Muscle of arm (tissue), 12 donors: ENCODE measurements around the gene TLE7. TPM values are rescaled to one million over a fixed set of nuclear protein-coding genes. Genes with fewer than 3 reads are reported as not detected.

Experiments
- DNase-seq: peaks from one replicate; pipeline ENCODE4 v3.0.0-alpha.2; 2013
- polyA plus RNA-seq, 12 donors: library from polyadenylated mRNA; unstranded; fragments of 120-200 nt; gene quantifications; one replicate each; pipeline ENCODE4 v1.2.1, GENCODE V29; 2013; ENCODE audit not compliant: insufficient read length in 12 of 12

Gene TLE7
- polyA plus RNA-seq, 12 donors, result not detected

GRCh38 chr16:71449020-71449419 lies 7.2 kb upstream of the TLE7 start:
- no peak for DNase-seq

GRCh38 chr16:71448274-71448866 lies 6.5 kb upstream of the TLE7 start:
- no peak for DNase-seq

- peak; percentile 1 for DNase-seq
Measured at GRCh38 chr16:71443714-71444113, 1.9 kb upstream of the TLE7 start.

- DNase-seq, result no peak
Measured at GRCh38 chr16:71441348-71442050, 355 bp downstream of the TLE7 start.

GRCh38 chr16:71440669-71441347 lies 1.0 kb downstream of the TLE7 start:
- no peak for DNase-seq

- no peak for DNase-seq
Measured at GRCh38 chr16:71439523-71439922, 2.3 kb downstream of the TLE7 start.

- DNase-seq, result no peak
Measured at GRCh38 chr16:71436473-71436872, 5.4 kb downstream of the TLE7 start.

- no peak for DNase-seq
Measured at GRCh38 chr16:71432906-71433305, 8.9 kb downstream of the TLE7 start.

- no peak for DNase-seq
Measured at GRCh38 chr16:71431991-71432390, 9.9 kb downstream of the TLE7 start.

GRCh38 chr16:71431176-71431575 lies 10.7 kb downstream of the TLE7 start:
- DNase-seq, result no peak

GRCh38 chr16:71430744-71431143 lies 11.1 kb downstream of the TLE7 start:
- DNase-seq, result no peak

- DNase-seq, result no peak
Measured at GRCh38 chr16:71429581-71429980, 12.3 kb downstream of the TLE7 start.

- DNase-seq, result no peak
Measured at GRCh38 chr16:71428883-71429282, 13.0 kb downstream of the TLE7 start.

- no peak for DNase-seq
Measured at GRCh38 chr16:71428385-71428784, 13.5 kb downstream of the TLE7 start.

GRCh38 chr16:71426880-71427615 lies 14.8 kb downstream of the TLE7 start:
- no peak for DNase-seq

GRCh38 chr16:71426069-71426879 lies 15.6 kb downstream of the TLE7 start:
- DNase-seq, result no peak

GRCh38 chr16:71425746-71426068 lies 16.1 kb downstream of the TLE7 start:
- DNase-seq, result no peak

GRCh38 chr16:71424626-71425025 lies 17.2 kb downstream of the TLE7 start:
- no peak for DNase-seq

GRCh38 chr16:71423865-71424264 lies 18.0 kb downstream of the TLE7 start:
- DNase-seq, result no peak

- DNase-seq, result no peak
Measured at GRCh38 chr16:71423016-71423415, 18.8 kb downstream of the TLE7 start.

- no peak for DNase-seq
Measured at GRCh38 chr16:71421911-71422310, 19.9 kb downstream of the TLE7 start.

- no peak for DNase-seq
Measured at GRCh38 chr16:71414038-71414437, 27.8 kb downstream of the TLE7 start.
